COLO668 (cell line): Measurements from ENCODE around the gene SNRPN.
"Not testable (repeated sequence)": the region's sequence is repeated elsewhere in the genome, so short reads cannot be mapped to it uniquely, and the experiment has no call there.

Experiments used
- DNase-seq: peaks from one replicate; lab custom pipeline; 2025; ENCODE audit not compliant: unreplicated experiment; lab: John Stamatoyannopoulos, UW

Gene SNRPN

GRCh38 chr15:24966364-24967103 lies 11.7 kb downstream of the SNRPN start:
- DNase-seq, result no peak

- DNase-seq, result no peak
Observed at GRCh38 chr15:24971052-24971451, 16.3 kb downstream of the SNRPN start.

- DNase-seq, result no peak
Observed at GRCh38 chr15:24971772-24972171, 17.0 kb downstream of the SNRPN start.

GRCh38 chr15:24972707-24973106 lies 17.9 kb downstream of the SNRPN start:
- not testable (repeated sequence) for DNase-seq

- no peak for DNase-seq
Observed at GRCh38 chr15:24976932-24977331, 22.1 kb downstream of the SNRPN start.

GRCh38 chr15:24977686-24978085 lies 22.9 kb downstream of the SNRPN start:
- no peak for DNase-seq

GRCh38 chr15:24985224-24985623 lies 30.4 kb downstream of the SNRPN start:
- no peak for DNase-seq

GRCh38 chr15:24986653-24987052 lies 31.9 kb downstream of the SNRPN start:
- DNase-seq, result no peak

- no peak for DNase-seq
Observed at GRCh38 chr15:25019434-25019833, 64.6 kb downstream of the SNRPN start.

- no peak for DNase-seq
Observed at GRCh38 chr15:25022233-25022632, 67.4 kb downstream of the SNRPN start.
